GM23338 (cell line): Measurements from ENCODE around the gene DPP10. TPM values are rescaled to one million over a fixed set of nuclear protein-coding genes. Genes with fewer than 3 reads are reported as not detected.

ENCODE experiments used
- ATAC-seq: fragments of 200-7000 bp; cut with Tn5 transposase; 3 replicates; pipeline ENCODE4 v1.9.1; 2020
- DNase-seq: peaks from one replicate; pipeline ENCODE4 v3.0.0-alpha.2; 2015; ENCODE audit warnings: low spot score
- H2AFZ ChIP-seq: fragments of 200-600 bp; sonication (generic); 2 replicates; pipeline ENCODE4 v1.8.0; 2016; ENCODE audit warnings: antibody characterized with exemption, mild to moderate bottlenecking, moderate library complexity
- H3F3A ChIP-seq: fragments of 200-600 bp; sonication (generic); replicated peaks from 2 replicates; pipeline ENCODE4 v1.8.0; 2017; ENCODE audit warnings: antibody characterized with exemption, mixed run types, low read depth
- H3K27ac ChIP-seq: fragments of 200-600 bp; sonication (generic); 2 replicates; pipeline ENCODE4 v1.6.1; 2016; ENCODE audit warnings: low read depth
- H3K27me3 ChIP-seq: fragments of 200-600 bp; sonication (generic); 2 replicates; pipeline ENCODE4 v1.8.0; 2016; ENCODE audit warnings: mild to moderate bottlenecking, mixed run types, moderate library complexity; ENCODE audit not compliant: insufficient read depth
- H3K36me3 ChIP-seq: fragments of 200-600 bp; sonication (generic); 2 replicates; pipeline ENCODE4 v1.8.0; 2016; ENCODE audit warnings: mild to moderate bottlenecking; ENCODE audit not compliant: insufficient read depth
- H3K4me1 ChIP-seq: fragments of 200-600 bp; sonication (generic); 2 replicates; pipeline ENCODE4 v1.8.0; 2016; ENCODE audit warnings: mild to moderate bottlenecking, moderate library complexity; ENCODE audit not compliant: insufficient read depth
- H3K4me2 ChIP-seq: fragments of 200-600 bp; sonication (generic); 2 replicates; pipeline ENCODE4 v1.7.1; 2017; ENCODE audit warnings: mixed run types
- H3K4me3 ChIP-seq: fragments of 200-600 bp; sonication (generic); 2 replicates; pipeline ENCODE4 v1.6.1; 2016; ENCODE audit warnings: mixed run types
- H3K79me2 ChIP-seq: fragments of 200-600 bp; sonication (generic); replicated peaks from 2 replicates; pipeline ENCODE4 v1.8.0; 2017; ENCODE audit warnings: mild to moderate bottlenecking; ENCODE audit not compliant: insufficient read depth
- H3K9me2 ChIP-seq: fragments of 200-600 bp; sonication (generic); 2 replicates; pipeline ENCODE4 v1.8.0; 2017; ENCODE audit not compliant: insufficient read depth
- H4K20me1 ChIP-seq: fragments of 200-600 bp; sonication (generic); replicated peaks from 2 replicates; pipeline ENCODE4 v1.8.0; 2017; ENCODE audit warnings: mild to moderate bottlenecking; ENCODE audit not compliant: insufficient read depth
- H3K27ac Mint-ChIP-seq: 2 replicates; pipeline ENCODE4 v1.8.0; 2020; ENCODE audit warnings: inconsistent platforms, mild to moderate bottlenecking, moderate library complexity, mixed read lengths
- H3K27me3 Mint-ChIP-seq: 3 replicates; pipeline ENCODE4 v1.8.0; 2022; ENCODE audit warnings: low read depth, mild to moderate bottlenecking, moderate library complexity, mixed read lengths, inconsistent platforms; ENCODE audit not compliant: insufficient read depth, poor library complexity
- H3K36me3 Mint-ChIP-seq: 3 replicates; pipeline ENCODE4 v1.8.0; 2021; ENCODE audit warnings: low read depth, mild to moderate bottlenecking, inconsistent platforms, moderate library complexity, mixed read lengths
- H3K4me1 Mint-ChIP-seq: 3 replicates; pipeline ENCODE4 v1.8.0; 2020; ENCODE audit warnings: mild to moderate bottlenecking, inconsistent platforms, mixed read lengths
- H3K4me3 Mint-ChIP-seq: 3 replicates; pipeline ENCODE4 v1.8.0; 2021; ENCODE audit warnings: moderate library complexity, mild to moderate bottlenecking, inconsistent platforms, mixed read lengths
- H3K9me3 Mint-ChIP-seq: 3 replicates; pipeline ENCODE4 v1.8.0; 2020; ENCODE audit warnings: moderate library complexity, mild to moderate bottlenecking, inconsistent platforms, mixed read lengths
- CREB1 ChIP-seq: fragments of 250-450 bp; sonication (Bioruptor Pico); IDR thresholded peaks from 2 replicates; pipeline ENCODE4 v1.5.0; 2020; ENCODE audit warnings: low read depth, mild to moderate bottlenecking, moderate library complexity
- CTCF ChIP-seq, 2 experiments: fragments of 200-600 bp in 1 of 2; sonication (generic) in 1 of 2; conservative IDR thresholded peaks; 2 replicates each; pipeline versions ENCODE4 v1.5.1 to v1.6.1; 2016 to 2017; ENCODE audit warnings: antibody characterized with exemption in 2 of 2, low read depth in 2 of 2, mild to moderate bottlenecking in 2 of 2, moderate library complexity in 1 of 2
- ETS1 ChIP-seq: IDR thresholded peaks from 2 replicates; pipeline ENCODE4 v1.6.1; 2016; ENCODE audit warnings: antibody characterized with exemption
- EZH2 ChIP-seq: fragments of 200-600 bp; sonication (generic); IDR thresholded peaks from one replicate; pipeline ENCODE4 v1.8.0; 2017; ENCODE audit warnings: antibody characterized with exemption, mild to moderate bottlenecking, low read depth; ENCODE audit not compliant: unreplicated experiment
- EZH2phosphoT487 ChIP-seq: fragments of 200-600 bp; sonication (generic); IDR thresholded peaks from one replicate; pipeline ENCODE4 v1.8.1; 2018; ENCODE audit warnings: antibody characterized with exemption; ENCODE audit not compliant: unreplicated experiment
- JUNB ChIP-seq: IDR thresholded peaks from one replicate; pipeline ENCODE4 v1.6.1; 2016; ENCODE audit warnings: antibody characterized with exemption; ENCODE audit not compliant: unreplicated experiment
- NANOG ChIP-seq: IDR thresholded peaks from 2 replicates; pipeline ENCODE4 v1.6.1; 2016; ENCODE audit warnings: antibody characterized with exemption, borderline replicate concordance
- POLR2AphosphoS5 ChIP-seq: IDR thresholded peaks from 2 replicates; pipeline ENCODE4 v1.6.1; 2016; ENCODE audit warnings: antibody characterized with exemption, low read depth
- STAT1 ChIP-seq: IDR thresholded peaks from one replicate; pipeline ENCODE4 v1.6.1; 2016; ENCODE audit warnings: antibody characterized with exemption; ENCODE audit not compliant: unreplicated experiment
- ZNF114 ChIP-seq: fragments of 250-450 bp; sonication (Bioruptor Pico); IDR thresholded peaks from 2 replicates; pipeline ENCODE4 v1.5.0; 2020; ENCODE audit warnings: mild to moderate bottlenecking, moderate library complexity
- ZNF331 ChIP-seq: fragments of 250-450 bp; sonication (Bioruptor Pico); IDR thresholded peaks from 2 replicates; pipeline ENCODE4 v1.5.0; 2020; ENCODE audit warnings: low read depth, mild to moderate bottlenecking, moderate library complexity
- polyA plus RNA-seq: library from polyadenylated mRNA; unstranded; fragments of >200 nt; fragmentation: Nextera tagmentation; extraction: Ambion mirVana; gene quantifications from 2 replicates; pipeline ENCODE4 v1.2.1, GENCODE V29; 2016
- total RNA-seq: library from RNA; depleted of rRNA; stranded (reverse); fragments of >200 nt; shearing (Covaris generic); gene quantifications from 2 replicates; pipeline ENCODE4 v1.2.3, GENCODE V29; 2014

The DPP10 gene
- total and polyA plus RNA-seq, 2 experiments from 2014 or later = 3.6 to 14.8 TPM

GRCh38 chr2:114714313-114714712 lies 271.9 kb downstream of the DPP10 start:
- Histone ChIP-seq H3K4me1 (peaks cover 29% of the 10 kb centered on the region), H3F3A (no peaks in the 10 kb centered on the region), H3K79me2 (no peaks in the 10 kb centered on the region), H2AFZ (peak overlapping the region; percentile 3; the same call in 1 of the 2 replicates), H3K27me3 (no peaks in the 10 kb centered on the region), H3K4me3 (no peak overlapping the region), H3K36me3 (no peaks in the 10 kb centered on the region), H4K20me1 (no peaks in the 10 kb centered on the region), H3K9me2 (no peaks in the 10 kb centered on the region), H3K27ac (peak overlapping the region; percentile 46; the same call in 1 of the 2 replicates), H3K4me2 (no peak overlapping the region)
- no peak for TF ChIP-seq CREB1
- no peak for TF ChIP-seq STAT1
- TF ChIP-seq EZH2 = no peak
- TF ChIP-seq JUNB = no peak
- TF ChIP-seq POLR2AphosphoS5 = no peak
- Mint-ChIP-seq H3K36me3 (peaks cover under 1% of the 10 kb centered on the region; the same call in 1 of the 3 replicates), H3K27me3 (no peaks in the 10 kb centered on the region), H3K9me3 (no peaks in the 10 kb centered on the region; the same call in 1 of the 3 replicates), H3K27ac (no peak overlapping the region), H3K4me3 (no peak overlapping the region), H3K4me1 (peaks cover 32% of the 10 kb centered on the region)
- ATAC-seq (peak; percentile 25; the same call in 2 of the 3 replicates), DNase-seq (peak; percentile 49)

- Histone ChIP-seq H3K36me3 (no peaks in the 10 kb centered on the region), H3K4me3 (no peak overlapping the region), H3K4me1 (peaks cover 10% of the 10 kb centered on the region), H3K27me3 (no peaks in the 10 kb centered on the region), H3K79me2 (no peaks in the 10 kb centered on the region), H2AFZ (no peak overlapping the region), H3K4me2 (no peak overlapping the region), H4K20me1 (no peaks in the 10 kb centered on the region), H3K27ac (no peak overlapping the region), H3K9me2 (no peaks in the 10 kb centered on the region), H3F3A (no peaks in the 10 kb centered on the region)
- H3K9me3 Mint-ChIP-seq = no peaks in the 10 kb centered on the region; the same call in 2 of the 3 replicates
- ATAC-seq (no peak), DNase-seq (no peak)
- TF ChIP-seq ZNF331 (CRISPR knock-in tag) = no peak
- no peak for TF ChIP-seq NANOG
- no peak for TF ChIP-seq ETS1
- TF ChIP-seq ZNF114 (CRISPR knock-in tag) = no peak
- TF ChIP-seq EZH2phosphoT487 = no peak
- TF ChIP-seq EZH2 = no peak
- TF ChIP-seq CTCF (conservative IDR thresholded peaks at IDR 0.05; ENCODE audit: low read depth in 2 of 2) = no peak
- H3K4me3 Mint-ChIP-seq = no peak overlapping the region
- H3K27ac Mint-ChIP-seq = no peak overlapping the region
- no peaks in the 10 kb centered on the region for H3K27me3 Mint-ChIP-seq
- H3K36me3 Mint-ChIP-seq = no peaks in the 10 kb centered on the region
- H3K4me1 Mint-ChIP-seq = peaks cover 16% of the 10 kb centered on the region; the same call in 2 of the 3 replicates
Observed at GRCh38 chr2:114717049-114717448, 274.6 kb downstream of the DPP10 start.
